Gastrocnemius medialis (tissue), 4 donors: ENCODE results near the gene B3GNT9. TPM values are rescaled to one million over a fixed set of nuclear protein-coding genes. Genes with fewer than 3 reads are reported as not detected.

ENCODE experiments used
- ATAC-seq, 2 donors: fragments of 150-250 bp; one replicate each; pipeline ENCODE4 v1.9.1; 2016
- DNase-seq, 2 donors: peaks; one replicate each; pipeline ENCODE4 v3.0.0-alpha.2; 2019
- H3K27ac ChIP-seq, 4 donors: fragments of 200-600 bp; sonication (generic); 1 replicate in 1 of 4; 2 replicates in 3 of 4; pipeline ENCODE4 v1.5.1; 2016 to 2018; ENCODE audit warnings: mild to moderate bottlenecking in 2 of 4, moderate library complexity in 1 of 4
- H3K27me3 ChIP-seq, 3 donors: fragments of 200-600 bp; sonication (generic) in 2 of 3; 1 replicate in 1 of 3; 2 replicates in 2 of 3; pipeline versions ENCODE4 v1.5.1 to v1.6.0; 2016 to 2019; ENCODE audit warnings: mild to moderate bottlenecking in 1 of 3, moderate library complexity in 1 of 3
- H3K36me3 ChIP-seq, 2 donors: fragments of 200-600 bp; sonication (generic) in 1 of 2; one replicate each; pipeline ENCODE4 v1.5.1; 2017 to 2018
- H3K4me1 ChIP-seq, 2 donors: fragments of 200-600 bp; sonication (generic) in 1 of 2; one replicate each; pipeline ENCODE4 v1.5.1; 2016 to 2017; ENCODE audit warnings: mild to moderate bottlenecking in 2 of 2
- H3K4me3 ChIP-seq, 4 donors: fragments of 200-600 bp; sonication (generic) in 3 of 4; 1 replicate in 1 of 4; 2 replicates in 3 of 4; pipeline ENCODE4 v1.5.1; 2016 to 2019; ENCODE audit warnings: mild to moderate bottlenecking in 2 of 4
- H3K9me3 ChIP-seq, 3 donors: fragments of 200-600 bp; sonication (generic) in 2 of 3; 1 replicate in 1 of 3; 2 replicates in 2 of 3; pipeline ENCODE4 v1.5.1; 2016 to 2019
- POLR2A ChIP-seq, 2 donors: fragments of 450-650 bp; IDR thresholded peaks; one replicate each; pipeline ENCODE4 v1.6.1; 2017; ENCODE audit warnings: antibody characterized with exemption in 2 of 2, mild to moderate bottlenecking in 2 of 2, moderate library complexity in 2 of 2
- in situ Hi-C, 4 donors: fragments of 200-750 bp; cut with MboI; loops; one replicate each; pipeline versions ENCODE4 v1.15.0 to v1.8.0; 2017; ENCODE audit warnings: low sequenced_read_pairs in 4 of 4
- intact Hi-C: fragments of 100-400 bp; cut with DNase I; formaldehyde crosslinking; loops from one replicate; pipeline ENCODE4 v1.15.1; 2023; ENCODE audit warnings: low total_unique reads
- total RNA-seq, 4 donors: library from RNA; depleted of rRNA; stranded (reverse); fragments of >200 nt; gene quantifications; one replicate each; pipeline versions ENCODE4 v1.1.0 to v1.2.3, GENCODE V29; 2016
- TF ChIP-seq, protein P1 (sequence below), 5 experiments: fragments of 450-650 bp in 3 of 5; fragments of 200-600 bp in 2 of 5; sonication (generic) in 2 of 5; IDR thresholded peaks in 4 of 5; conservative IDR thresholded peaks in 1 of 5; 1 replicate in 4 of 5; 2 replicates in 1 of 5; pipeline ENCODE4 v1.5.1; 2016 to 2019; ENCODE audit warnings: antibody characterized with exemption in 5 of 5, mild to moderate bottlenecking in 3 of 5, moderate library complexity in 3 of 5

The B3GNT9 gene
- total RNA-seq, 4 donors from 2014 or later: 1.5 to 3.1 (median 2.6) TPM

DNA sequence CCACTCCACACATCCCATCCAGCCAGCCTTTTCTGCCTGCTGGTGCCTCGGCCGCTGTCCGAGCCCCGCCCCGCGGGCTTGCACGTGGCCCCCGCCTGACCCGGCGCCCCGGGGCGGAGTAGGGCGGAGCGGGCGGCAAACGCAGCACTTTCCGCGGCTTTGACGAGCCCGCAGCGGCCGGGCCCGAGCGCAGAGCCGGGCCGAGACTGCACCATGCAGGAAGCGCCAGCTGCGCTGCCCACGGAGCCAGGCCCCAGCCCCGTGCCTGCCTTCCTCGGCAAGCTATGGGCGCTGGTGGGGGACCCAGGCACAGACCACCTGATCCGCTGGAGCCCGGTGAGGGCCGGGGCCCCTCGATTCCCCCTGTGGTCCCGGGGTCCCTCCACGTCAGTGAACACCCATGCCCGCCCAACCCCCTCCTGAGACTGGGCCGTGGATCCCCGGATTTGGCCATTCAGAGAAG, 13.8 kb upstream of the B3GNT9 start, which contains the start of gene HSF4:
TSS of gene HSF4 (plus strand) at position 147 of the 463 bp plus-strand sequence. CDS start at position 214, 67 bp downstream.
- TF ChIP-seq, protein P1, sequence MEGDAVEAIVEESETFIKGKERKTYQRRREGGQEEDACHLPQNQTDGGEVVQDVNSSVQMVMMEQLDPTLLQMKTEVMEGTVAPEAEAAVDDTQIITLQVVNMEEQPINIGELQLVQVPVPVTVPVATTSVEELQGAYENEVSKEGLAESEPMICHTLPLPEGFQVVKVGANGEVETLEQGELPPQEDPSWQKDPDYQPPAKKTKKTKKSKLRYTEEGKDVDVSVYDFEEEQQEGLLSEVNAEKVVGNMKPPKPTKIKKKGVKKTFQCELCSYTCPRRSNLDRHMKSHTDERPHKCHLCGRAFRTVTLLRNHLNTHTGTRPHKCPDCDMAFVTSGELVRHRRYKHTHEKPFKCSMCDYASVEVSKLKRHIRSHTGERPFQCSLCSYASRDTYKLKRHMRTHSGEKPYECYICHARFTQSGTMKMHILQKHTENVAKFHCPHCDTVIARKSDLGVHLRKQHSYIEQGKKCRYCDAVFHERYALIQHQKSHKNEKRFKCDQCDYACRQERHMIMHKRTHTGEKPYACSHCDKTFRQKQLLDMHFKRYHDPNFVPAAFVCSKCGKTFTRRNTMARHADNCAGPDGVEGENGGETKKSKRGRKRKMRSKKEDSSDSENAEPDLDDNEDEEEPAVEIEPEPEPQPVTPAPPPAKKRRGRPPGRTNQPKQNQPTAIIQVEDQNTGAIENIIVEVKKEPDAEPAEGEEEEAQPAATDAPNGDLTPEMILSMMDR (IDR thresholded peaks at IDR 0.05 in 4 of 5, conservative IDR thresholded peaks at IDR 0.05 in 1 of 5): no peak
- TF ChIP-seq POLR2A (IDR thresholded peaks at IDR 0.05): peak; percentile 88 to 91
- Histone ChIP-seq H3K4me1 (peaks cover 50 to 53% of the 10 kb centered on the region in 2 donors), H3K27ac (peak within 1 kb of the TSS; percentile 93 to 100 (median 95)), H3K4me3 (peak within 1 kb of the TSS; percentile 65 to 78 (median 69)), H3K27me3 (no peaks in the 10 kb centered on the region), H3K9me3 (no peaks in the 10 kb centered on the region), H3K36me3 (no peaks in the 10 kb centered on the region)
- in situ Hi-C loops (no loop called here), intact Hi-C loops (loop anchor here (5.0 kb wide), 1 partner anchor 83 kb away; the partner anchor contains the start of genes FHOD1 and SLC9A5)
- ATAC-seq (peak; percentile 40 to 43), DNase-seq (peak; percentile 65 to 81)

DNA sequence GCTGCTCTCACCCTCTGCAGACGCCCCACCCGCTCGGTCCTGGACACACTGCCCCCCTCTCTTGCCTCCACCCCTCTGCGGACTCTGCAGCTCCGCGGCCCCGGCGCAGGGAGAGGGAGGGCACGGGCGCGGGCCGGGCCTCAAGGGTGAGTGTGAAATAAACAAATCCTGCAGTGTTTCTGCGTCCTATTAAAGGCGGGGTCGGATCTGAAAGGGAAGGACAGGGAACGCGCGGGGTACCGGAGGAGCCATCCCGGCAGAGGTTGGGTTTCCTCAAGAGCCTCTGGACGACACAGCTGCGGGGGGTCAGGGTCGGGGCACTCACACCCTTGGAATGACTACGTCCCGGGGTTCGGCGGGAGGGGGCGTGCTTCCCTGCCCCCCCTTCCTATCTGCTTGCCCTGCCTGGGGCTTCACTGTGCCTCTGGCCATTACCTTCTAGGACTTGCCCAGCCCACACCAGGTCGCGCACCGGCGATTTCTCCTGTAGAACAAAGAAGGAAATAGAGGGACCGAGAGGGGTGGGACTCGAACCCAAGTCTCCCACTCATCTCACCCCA, 13.3 kb upstream of the B3GNT9 start:
- ATAC-seq (peak; percentile 3 to 6), DNase-seq (no peak)
- H3K27ac ChIP-seq: peak overlapping the region; percentile 93 to 100 (median 95)
- no peaks in the 10 kb centered on the region for H3K27me3 ChIP-seq
- TF ChIP-seq, protein P1 (IDR thresholded peaks at IDR 0.05 in 4 of 5, conservative IDR thresholded peaks at IDR 0.05 in 1 of 5): no peak
- TF ChIP-seq POLR2A (IDR thresholded peaks at IDR 0.05): no peak
- in situ Hi-C loops: no loop called here
- intact Hi-C loops: loop anchor here (2.0 to 5.0 kb wide), 2 partner anchors 83 to 213 kb away; partner anchors contain the start of genes FHOD1 and SLC9A5
- peaks cover 48 to 52% of the 10 kb centered on the region in 2 donors for H3K4me1 ChIP-seq
- peak overlapping the region; percentile 52 to 73 (median 65) for H3K4me3 ChIP-seq
- H3K36me3 ChIP-seq: no peaks in the 10 kb centered on the region
- no peaks in the 10 kb centered on the region for H3K9me3 ChIP-seq

DNA sequence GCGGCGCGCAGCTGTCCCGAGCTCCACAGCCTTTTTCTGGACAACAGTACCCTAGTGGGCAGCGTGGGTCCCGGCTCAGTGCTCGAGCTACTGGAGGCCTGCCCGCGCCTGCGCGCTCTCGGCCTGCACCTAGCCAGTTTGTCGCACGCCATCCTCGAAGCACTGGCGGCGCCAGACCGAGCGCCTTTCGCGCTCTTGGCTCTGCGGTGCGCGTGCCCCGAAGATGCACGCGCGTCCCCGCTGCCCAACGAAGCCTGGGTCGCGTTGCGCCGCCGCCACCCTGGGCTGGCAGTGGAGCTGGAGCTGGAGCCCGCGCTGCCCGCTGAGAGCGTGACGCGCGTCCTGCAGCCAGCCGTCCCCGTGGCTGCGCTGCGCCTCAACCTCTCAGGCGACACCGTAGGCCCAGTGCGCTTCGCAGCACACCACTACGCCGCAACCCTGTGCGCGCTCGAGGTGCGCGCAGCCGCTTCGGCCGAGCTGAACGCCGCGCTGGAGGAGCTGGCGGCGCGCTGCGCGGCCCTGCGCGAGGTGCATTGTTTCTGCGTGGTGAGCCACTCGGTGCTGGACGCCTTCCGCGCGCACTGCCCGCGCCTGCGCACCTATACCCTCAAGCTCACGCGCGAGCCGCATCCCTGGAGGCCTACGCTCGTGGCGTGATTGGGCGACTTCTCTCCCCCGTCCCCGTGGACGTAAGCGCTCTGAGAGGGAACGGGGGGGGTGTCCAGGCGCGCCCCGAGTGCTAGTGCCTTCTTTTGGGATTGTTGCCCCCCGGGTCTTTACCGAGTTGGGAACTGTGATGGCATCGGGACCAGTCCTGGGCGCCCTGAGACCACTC, 12.6 kb upstream of the B3GNT9 start:
- peak; percentile 4 to 14 for ATAC-seq
- DNase-seq: peak in 1 of 2 donors; percentile 78
- TF ChIP-seq POLR2A (IDR thresholded peaks at IDR 0.05): peak; percentile 55 to 63
- TF ChIP-seq, protein P1 (IDR thresholded peaks at IDR 0.05 in 4 of 5, conservative IDR thresholded peaks at IDR 0.05 in 1 of 5): peak in 1 of 5 experiments; percentile 19
- in situ Hi-C loops (no loop called here), intact Hi-C loops (loop anchor here (2.0 to 5.0 kb wide), 2 partner anchors 84 to 213 kb away; partner anchors contain the start of genes FHOD1 and SLC9A5)
- Histone ChIP-seq H3K9me3 (no peaks in the 10 kb centered on the region), H3K27ac (peak overlapping the region; percentile 93 to 100 (median 95)), H3K27me3 (no peaks in the 10 kb centered on the region), H3K4me1 (peaks cover 49 to 51% of the 10 kb centered on the region in 2 donors), H3K36me3 (no peaks in the 10 kb centered on the region), H3K4me3 (peak overlapping the region; percentile 52 to 73 (median 65))

DNA sequence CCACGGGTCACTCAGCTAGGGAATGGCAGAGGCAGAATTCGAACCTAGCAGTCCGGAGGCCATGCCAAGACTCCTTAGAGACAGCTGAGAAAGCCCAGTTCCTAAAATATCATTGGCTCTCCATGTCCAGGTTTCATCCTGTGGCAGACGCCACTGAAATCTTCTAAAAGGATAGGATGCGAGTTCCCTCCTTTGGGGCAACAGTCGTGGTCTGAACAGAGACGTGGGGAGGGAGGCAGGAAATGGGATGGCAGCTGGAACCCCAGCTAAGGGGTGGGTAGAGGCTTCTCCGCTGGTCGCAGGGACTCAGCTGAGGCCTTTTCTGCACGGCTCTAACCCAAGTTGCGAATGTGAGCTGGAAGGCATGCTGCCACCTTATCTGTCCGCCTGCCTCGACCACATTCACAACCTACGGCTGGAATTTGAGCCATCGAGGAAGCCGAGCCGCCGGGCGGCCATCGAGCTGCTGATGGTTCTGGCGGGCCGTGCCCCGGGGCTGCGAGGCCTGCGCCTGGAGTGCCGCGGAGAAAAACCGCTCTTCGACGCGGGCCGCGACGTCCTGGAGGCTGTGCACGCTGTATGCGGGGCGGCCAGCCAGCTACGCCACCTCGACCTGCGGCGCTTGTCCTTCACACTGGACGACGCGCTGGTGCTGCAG, 11.8 kb upstream of the B3GNT9 start:
- in situ Hi-C loops: no loop called here
- Histone ChIP-seq H3K4me1 (peaks cover 49 to 51% of the 10 kb centered on the region in 2 donors), H3K9me3 (no peaks in the 10 kb centered on the region), H3K4me3 (peak overlapping the region; percentile 52 to 73 (median 65)), H3K27me3 (no peaks in the 10 kb centered on the region), H3K27ac (peak overlapping the region; percentile 93 to 100 (median 95)), H3K36me3 (no peaks in the 10 kb centered on the region)
- DNase-seq (no peak), ATAC-seq (peak in 1 of 2 donors; percentile 5)
- no peak for TF ChIP-seq POLR2A (IDR thresholded peaks at IDR 0.05)
- TF ChIP-seq, protein P1 (IDR thresholded peaks at IDR 0.05 in 4 of 5, conservative IDR thresholded peaks at IDR 0.05 in 1 of 5): no peak
- intact Hi-C loops: loop anchor here (2.0 to 5.0 kb wide), 2 partner anchors 85 to 212 kb away; partner anchors contain the start of genes FHOD1 and SLC9A5
